Caco-2 (cell line): ENCODE results near the gene JARID2. TPM values are rescaled to one million over a fixed set of nuclear protein-coding genes. Genes with fewer than 3 reads are reported as not detected.
"Not testable (repeated sequence)": the region's sequence is repeated elsewhere in the genome, so short reads cannot be mapped to it uniquely, and the experiment has no call there.

Source experiments
- BruUV-seq: library from RNA; stranded (reverse); fragments of 400-500 nt; replicated peaks from 2 replicates; lab custom pipeline; 2021; lab: Mats Ljungman, UMichigan
- CTCF ChIA-PET: fragments of 300-600 bp; sonication (Branson Sonifier 250); formaldehyde crosslinking; loops from one replicate; lab custom pipeline; 2022; ENCODE audit warnings: antibody characterized with exemption; lab: Charles Lee
- POLR2A ChIA-PET: fragments of 300-600 bp; sonication (Branson Sonifier 250); formaldehyde crosslinking; loops from one replicate; lab custom pipeline; 2022; ENCODE audit warnings: antibody characterized with exemption; lab: Charles Lee
- DNase-seq, 2 experiments: peaks; one replicate each; pipeline versions ENCODE4 v3.0.0 to v3.0.0-alpha.2; 2020 to 2022
- H3K27me3 ChIP-seq: replicated peaks from 2 replicates; pipeline ENCODE4 v1.6.0; 2011; ENCODE audit warnings: low read length; ENCODE audit not compliant: control insufficient read depth, insufficient read depth
- H3K36me3 ChIP-seq: 2 replicates; pipeline ENCODE4 v1.5.1; 2011; ENCODE audit warnings: low read length; ENCODE audit not compliant: control insufficient read depth, insufficient read depth
- H3K4me1 ChIP-seq: fragments of 250-450 bp; sonication (Bioruptor Pico); 2 replicates; pipeline ENCODE4 v1.5.1; 2020; ENCODE audit warnings: mild to moderate bottlenecking
- H3K4me3 ChIP-seq: 2 replicates; pipeline ENCODE4 v1.5.1; 2011; ENCODE audit warnings: low read depth, mild to moderate bottlenecking, control low read depth, low read length
- H3K9me3 ChIP-seq: fragments of 250-450 bp; sonication (Bioruptor Pico); 2 replicates; pipeline ENCODE4 v1.5.1; 2020; ENCODE audit warnings: mild to moderate bottlenecking, moderate library complexity
- H3K27ac Mint-ChIP-seq: one replicate; pipeline ENCODE4 v1.8.0; 2022; ENCODE audit warnings: mixed read lengths; ENCODE audit not compliant: unreplicated experiment
- H3K27me3 Mint-ChIP-seq: one replicate; pipeline ENCODE4 v1.8.0; 2022; ENCODE audit warnings: mixed read lengths; ENCODE audit not compliant: insufficient read depth, unreplicated experiment
- H3K36me3 Mint-ChIP-seq: one replicate; pipeline ENCODE4 v1.8.0; 2022; ENCODE audit warnings: mild to moderate bottlenecking, mixed read lengths; ENCODE audit not compliant: insufficient read depth, unreplicated experiment
- H3K4me1 Mint-ChIP-seq: one replicate; pipeline ENCODE4 v1.8.0; 2022; ENCODE audit warnings: low read depth, mixed read lengths; ENCODE audit not compliant: unreplicated experiment
- H3K4me3 Mint-ChIP-seq: one replicate; pipeline ENCODE4 v1.8.0; 2022; ENCODE audit warnings: mild to moderate bottlenecking, moderate library complexity, mixed read lengths; ENCODE audit not compliant: unreplicated experiment
- H3K9me3 Mint-ChIP-seq: one replicate; pipeline ENCODE4 v1.8.0; 2022; ENCODE audit warnings: mixed read lengths; ENCODE audit not compliant: unreplicated experiment
- intact Hi-C: fragments of 100-400 bp; cut with micrococcal nuclease; formaldehyde crosslinking; loops from one replicate; pipeline ENCODE4 v1.10.0; 2022; ENCODE audit not compliant: unreplicated experiment
- total RNA-seq: library from RNA; stranded (reverse); gene quantifications from 2 replicates; pipeline ENCODE4 v1.2.3, GENCODE V29; 2022
- TF ChIP-seq, protein P1 (sequence below), 2 experiments: fragments of 200-600 bp in 1 of 2; IDR thresholded peaks; 1 replicate in 1 of 2; 2 replicates in 1 of 2; pipeline versions ENCODE4 v1.5.1 to v1.8.0; 2011 to 2022; ENCODE audit warnings: antibody characterized with exemption in 1 of 2, control low read depth in 1 of 2, inconsistent platforms in 1 of 2, low read depth in 1 of 2, low read length in 1 of 2, mild to moderate bottlenecking in 1 of 2, moderate library complexity in 1 of 2; ENCODE audit not compliant: insufficient read depth in 1 of 2, severe bottlenecking in 1 of 2, unreplicated experiment in 1 of 2

Gene JARID2
- total RNA-seq, 1 experiment from 2014 or later: 18.3 TPM

DNA sequence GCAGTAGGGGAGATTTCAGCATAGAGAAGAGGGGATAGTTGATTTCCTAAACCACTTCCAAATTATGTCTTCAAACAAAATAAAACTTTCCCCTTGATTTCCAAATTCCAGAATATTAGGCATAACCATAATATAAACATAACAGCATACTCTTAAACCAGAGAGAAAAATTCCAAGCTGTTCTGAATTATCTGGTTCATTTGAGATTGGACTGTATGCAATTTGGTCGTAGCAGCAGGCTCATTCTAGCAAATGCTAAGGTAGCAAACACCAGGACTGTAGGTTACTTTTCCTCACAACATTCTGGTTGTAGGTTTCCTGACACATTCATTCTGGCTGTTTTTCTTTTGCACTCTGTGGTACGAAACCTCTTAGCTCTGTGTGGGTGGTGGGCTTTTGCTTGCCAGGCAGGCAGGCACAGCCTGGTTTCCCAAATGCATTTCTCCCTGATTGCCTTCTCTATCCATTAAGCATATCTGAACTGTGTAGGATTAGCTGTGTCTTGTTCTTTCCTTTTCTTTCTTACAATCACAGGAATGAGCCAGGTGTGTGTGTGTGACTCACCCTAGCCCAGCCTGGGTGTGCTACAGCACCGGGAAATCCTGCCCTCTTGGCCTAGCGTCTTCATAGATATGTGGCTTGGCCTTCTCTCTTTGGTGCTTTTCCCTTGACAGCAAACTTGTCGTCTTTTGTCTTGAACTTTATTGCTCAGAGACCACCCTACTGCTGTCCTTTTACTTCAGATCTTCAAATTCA lies 77.1 kb downstream of the JARID2 start:
- H3K36me3 ChIP-seq: no peaks in the 10 kb centered on the region
- peak; percentile 18 to 36 for DNase-seq
- Mint-ChIP-seq H3K27ac (peak overlapping the region; percentile 7), H3K4me1 (peaks cover 19% of the 10 kb centered on the region), H3K9me3 (no peaks in the 10 kb centered on the region), H3K36me3 (no peaks in the 10 kb centered on the region), H3K27me3 (no peaks in the 10 kb centered on the region), H3K4me3 (no peak overlapping the region)
- intact Hi-C loops: no loop called here
- H3K27me3 ChIP-seq: no peaks in the 10 kb centered on the region
- H3K9me3 ChIP-seq: no peaks in the 10 kb centered on the region
- BruUV-seq: no TSS peak
- peaks cover 13% of the 10 kb centered on the region for H3K4me1 ChIP-seq
- POLR2A ChIA-PET: no interaction called here
- no peak overlapping the region for H3K4me3 ChIP-seq
- CTCF ChIA-PET: no interaction called here
- TF ChIP-seq, protein P1, sequence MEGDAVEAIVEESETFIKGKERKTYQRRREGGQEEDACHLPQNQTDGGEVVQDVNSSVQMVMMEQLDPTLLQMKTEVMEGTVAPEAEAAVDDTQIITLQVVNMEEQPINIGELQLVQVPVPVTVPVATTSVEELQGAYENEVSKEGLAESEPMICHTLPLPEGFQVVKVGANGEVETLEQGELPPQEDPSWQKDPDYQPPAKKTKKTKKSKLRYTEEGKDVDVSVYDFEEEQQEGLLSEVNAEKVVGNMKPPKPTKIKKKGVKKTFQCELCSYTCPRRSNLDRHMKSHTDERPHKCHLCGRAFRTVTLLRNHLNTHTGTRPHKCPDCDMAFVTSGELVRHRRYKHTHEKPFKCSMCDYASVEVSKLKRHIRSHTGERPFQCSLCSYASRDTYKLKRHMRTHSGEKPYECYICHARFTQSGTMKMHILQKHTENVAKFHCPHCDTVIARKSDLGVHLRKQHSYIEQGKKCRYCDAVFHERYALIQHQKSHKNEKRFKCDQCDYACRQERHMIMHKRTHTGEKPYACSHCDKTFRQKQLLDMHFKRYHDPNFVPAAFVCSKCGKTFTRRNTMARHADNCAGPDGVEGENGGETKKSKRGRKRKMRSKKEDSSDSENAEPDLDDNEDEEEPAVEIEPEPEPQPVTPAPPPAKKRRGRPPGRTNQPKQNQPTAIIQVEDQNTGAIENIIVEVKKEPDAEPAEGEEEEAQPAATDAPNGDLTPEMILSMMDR (IDR thresholded peaks at IDR 0.05; ENCODE audit: insufficient read depth in 1 of 2, low read depth in 1 of 2, low read length in 1 of 2, severe bottlenecking in 1 of 2, unreplicated experiment in 1 of 2): no peak

DNA sequence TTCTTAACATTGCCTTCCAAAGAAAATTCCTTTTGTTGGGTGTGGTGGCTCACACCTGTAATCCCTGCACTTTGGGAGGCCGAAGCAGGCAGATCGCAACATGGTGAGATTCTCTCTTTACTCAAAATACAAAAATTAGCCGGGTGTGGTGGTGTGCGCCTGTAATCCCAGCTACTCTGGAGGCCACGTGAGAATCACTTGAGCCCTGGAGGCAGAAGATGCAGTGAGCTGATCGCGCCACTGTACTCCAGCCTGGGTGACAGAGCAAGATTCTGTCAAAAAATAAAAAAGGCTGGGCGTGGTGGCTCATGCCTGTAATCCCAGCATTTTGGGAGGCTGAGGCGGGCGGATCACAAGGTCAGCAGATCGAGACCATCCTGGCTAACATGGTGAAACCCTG lies 77.7 kb downstream of the JARID2 start:
- DNase-seq, POLR2A ChIA-PET, BruUV-seq, H3K27me3 ChIP-seq, H3K9me3 ChIP-seq, H3K27me3 Mint-ChIP-seq, H3K36me3 Mint-ChIP-seq, intact Hi-C loops, CTCF ChIA-PET, H3K9me3 Mint-ChIP-seq, H3K4me3 Mint-ChIP-seq, H3K4me3 ChIP-seq, H3K36me3 ChIP-seq: not testable (repeated sequence)
- Mint-ChIP-seq H3K4me1 (peaks cover 19% of the 10 kb centered on the region), H3K27ac (peak overlapping the region; percentile 7)
- H3K4me1 ChIP-seq: peaks cover 13% of the 10 kb centered on the region

DNA sequence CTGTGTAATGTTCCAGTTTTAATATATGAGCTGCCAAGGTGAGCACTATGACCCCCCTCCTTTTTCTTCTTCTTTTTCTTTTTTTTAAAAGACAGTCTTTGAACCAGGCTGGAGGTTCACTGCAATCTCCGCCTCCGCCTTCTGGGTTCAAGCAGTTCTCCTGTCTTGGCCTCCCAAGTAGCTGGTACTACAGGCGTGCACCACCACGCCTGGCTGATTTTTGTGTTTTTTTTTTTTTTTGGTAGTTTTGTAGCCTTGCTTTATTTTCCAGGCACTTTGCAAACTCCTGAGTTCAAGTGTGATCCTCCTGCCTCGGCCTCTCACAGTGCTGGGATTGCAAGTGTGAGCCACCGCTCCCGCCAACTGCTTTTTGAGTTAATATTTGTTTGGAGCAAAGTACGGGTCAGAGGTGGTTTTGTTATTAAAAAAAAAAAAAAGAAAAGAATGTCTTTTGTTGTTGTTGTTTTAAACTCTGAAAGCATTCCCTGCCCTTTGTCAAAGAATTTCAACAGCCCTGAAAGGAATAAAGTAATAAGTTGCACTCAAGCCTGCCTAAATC lies 78.6 kb downstream of the JARID2 start:
- ChIA-PET POLR2A (no interaction called here), CTCF (no interaction called here)
- H3K27ac Mint-ChIP-seq: no peak overlapping the region
- BruUV-seq: no TSS peak
- no peak overlapping the region for H3K4me3 Mint-ChIP-seq
- no peaks in the 10 kb centered on the region for H3K27me3 Mint-ChIP-seq
- H3K4me1 ChIP-seq: peaks cover 13% of the 10 kb centered on the region
- H3K9me3 Mint-ChIP-seq: no peaks in the 10 kb centered on the region
- peaks cover 19% of the 10 kb centered on the region for H3K4me1 Mint-ChIP-seq
- TF ChIP-seq, protein P1 (IDR thresholded peaks at IDR 0.05; ENCODE audit: insufficient read depth in 1 of 2, low read depth in 1 of 2, low read length in 1 of 2, severe bottlenecking in 1 of 2, unreplicated experiment in 1 of 2): no peak
- no peak for DNase-seq
- no peaks in the 10 kb centered on the region for H3K9me3 ChIP-seq
- H3K4me3 ChIP-seq: no peak overlapping the region
- H3K36me3 ChIP-seq: no peaks in the 10 kb centered on the region
- H3K27me3 ChIP-seq: no peaks in the 10 kb centered on the region
- intact Hi-C loops: no loop called here
- no peaks in the 10 kb centered on the region for H3K36me3 Mint-ChIP-seq
